VCaP (cell line): Measurements from ENCODE around the gene MTA2.
"Not testable (repeated sequence)": the region's sequence is repeated elsewhere in the genome, so short reads cannot be mapped to it uniquely, and the experiment has no call there.

ENCODE experiments used
- H3K27ac ChIP-seq: fragments of 450-650 bp; 2 replicates; pipeline ENCODE4 v1.5.1; 2017
- TF ChIP-seq, protein P1 (sequence below): fragments of 450-650 bp; conservative IDR thresholded peaks from 2 replicates; pipeline ENCODE4 v1.5.1; 2017; ENCODE audit warnings: mild to moderate bottlenecking, moderate library complexity

The MTA2 gene

DNA sequence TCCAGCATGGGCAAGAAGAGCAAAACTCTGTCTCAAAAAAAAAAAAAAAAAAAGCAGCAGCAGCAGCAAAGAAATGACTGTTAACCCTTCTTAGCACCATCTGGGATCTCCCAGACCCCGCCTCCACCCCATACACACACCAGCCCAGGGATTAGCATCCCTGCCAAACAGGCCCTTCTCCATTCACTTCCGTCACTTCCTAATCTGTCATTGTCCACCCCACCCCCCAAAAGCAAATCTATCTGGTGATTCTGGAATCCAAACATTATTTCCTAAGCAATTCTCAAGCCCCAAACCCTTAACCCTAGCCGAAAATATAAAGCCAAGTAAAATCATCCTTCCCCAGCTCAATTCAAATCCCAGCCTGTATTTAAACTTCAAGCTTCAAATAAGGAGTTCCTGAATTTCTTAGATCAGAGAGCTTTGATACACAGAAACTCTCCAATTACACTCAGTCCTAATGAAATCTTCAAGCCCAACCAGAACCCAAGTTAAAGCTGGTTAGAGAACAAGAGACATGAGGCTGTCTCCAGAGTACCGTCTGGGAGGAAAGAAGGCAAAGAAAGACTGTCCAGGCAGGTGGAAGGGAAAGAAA is 49.1 kb downstream of the MTA2 start:
- H3K27ac ChIP-seq = peak overlapping the region; percentile 46
- TF ChIP-seq, protein P1, sequence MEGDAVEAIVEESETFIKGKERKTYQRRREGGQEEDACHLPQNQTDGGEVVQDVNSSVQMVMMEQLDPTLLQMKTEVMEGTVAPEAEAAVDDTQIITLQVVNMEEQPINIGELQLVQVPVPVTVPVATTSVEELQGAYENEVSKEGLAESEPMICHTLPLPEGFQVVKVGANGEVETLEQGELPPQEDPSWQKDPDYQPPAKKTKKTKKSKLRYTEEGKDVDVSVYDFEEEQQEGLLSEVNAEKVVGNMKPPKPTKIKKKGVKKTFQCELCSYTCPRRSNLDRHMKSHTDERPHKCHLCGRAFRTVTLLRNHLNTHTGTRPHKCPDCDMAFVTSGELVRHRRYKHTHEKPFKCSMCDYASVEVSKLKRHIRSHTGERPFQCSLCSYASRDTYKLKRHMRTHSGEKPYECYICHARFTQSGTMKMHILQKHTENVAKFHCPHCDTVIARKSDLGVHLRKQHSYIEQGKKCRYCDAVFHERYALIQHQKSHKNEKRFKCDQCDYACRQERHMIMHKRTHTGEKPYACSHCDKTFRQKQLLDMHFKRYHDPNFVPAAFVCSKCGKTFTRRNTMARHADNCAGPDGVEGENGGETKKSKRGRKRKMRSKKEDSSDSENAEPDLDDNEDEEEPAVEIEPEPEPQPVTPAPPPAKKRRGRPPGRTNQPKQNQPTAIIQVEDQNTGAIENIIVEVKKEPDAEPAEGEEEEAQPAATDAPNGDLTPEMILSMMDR = no peak

DNA sequence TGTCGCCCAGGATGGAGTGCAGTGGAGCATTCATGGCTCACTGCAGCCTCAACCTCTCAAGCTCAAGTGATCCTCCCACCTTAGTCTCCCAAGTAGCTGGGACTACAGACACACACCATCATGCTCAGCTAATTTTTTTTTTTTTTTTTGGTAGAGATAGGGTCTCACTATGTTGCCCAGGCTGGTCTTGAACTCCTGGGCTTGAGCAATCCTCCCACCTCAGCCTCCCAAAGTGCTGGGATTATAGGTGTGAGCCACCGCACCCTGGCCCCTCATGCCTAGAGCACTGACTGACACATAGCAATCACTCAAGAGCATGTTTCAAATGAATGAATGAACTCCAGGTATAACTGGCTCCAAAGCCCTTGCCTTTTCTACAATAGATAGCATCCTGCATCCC is 51.2 kb downstream of the MTA2 start:
- H3K27ac ChIP-seq = not testable (repeated sequence)

DNA sequence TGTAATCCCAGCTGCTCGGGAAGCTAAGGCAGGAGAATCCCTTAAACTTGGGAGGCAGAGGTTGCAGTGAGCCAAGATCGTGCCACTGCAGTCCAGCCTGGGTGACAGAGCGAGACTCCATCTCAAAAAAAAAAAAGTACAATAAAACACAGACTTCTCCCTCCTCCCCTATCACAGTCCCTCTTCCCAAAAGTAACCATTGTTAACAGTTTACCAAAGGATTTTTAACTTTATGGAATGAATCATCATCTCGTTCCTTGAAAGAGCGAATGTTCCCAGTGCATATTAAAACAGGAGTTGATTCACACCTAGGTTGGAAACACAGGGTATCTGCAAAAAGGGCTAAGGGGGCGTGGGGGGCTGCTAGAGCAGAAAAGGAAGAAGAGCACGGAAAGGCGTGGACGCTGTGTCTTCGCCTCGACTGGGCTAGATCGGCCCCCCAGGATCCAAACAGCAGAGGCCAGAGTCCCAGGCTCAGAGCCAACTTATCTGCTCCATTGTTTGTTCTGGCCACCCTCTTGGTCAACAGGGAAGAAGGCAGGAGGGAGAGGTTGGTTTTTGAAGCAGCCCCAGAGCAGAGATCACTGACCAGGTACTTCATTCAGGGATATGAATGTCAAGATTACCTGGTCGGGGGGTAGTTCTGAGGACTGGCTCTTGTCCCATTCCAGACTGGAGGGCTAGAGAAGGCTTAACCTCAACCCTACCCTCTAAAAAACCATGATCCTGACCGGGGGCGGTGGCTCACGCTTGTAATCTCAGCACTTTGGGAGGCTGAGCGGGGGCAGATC is 52.9 kb downstream of the MTA2 start:
- H3K27ac ChIP-seq = peak overlapping the region; percentile 83
- TF ChIP-seq, protein P1 = no peak

DNA sequence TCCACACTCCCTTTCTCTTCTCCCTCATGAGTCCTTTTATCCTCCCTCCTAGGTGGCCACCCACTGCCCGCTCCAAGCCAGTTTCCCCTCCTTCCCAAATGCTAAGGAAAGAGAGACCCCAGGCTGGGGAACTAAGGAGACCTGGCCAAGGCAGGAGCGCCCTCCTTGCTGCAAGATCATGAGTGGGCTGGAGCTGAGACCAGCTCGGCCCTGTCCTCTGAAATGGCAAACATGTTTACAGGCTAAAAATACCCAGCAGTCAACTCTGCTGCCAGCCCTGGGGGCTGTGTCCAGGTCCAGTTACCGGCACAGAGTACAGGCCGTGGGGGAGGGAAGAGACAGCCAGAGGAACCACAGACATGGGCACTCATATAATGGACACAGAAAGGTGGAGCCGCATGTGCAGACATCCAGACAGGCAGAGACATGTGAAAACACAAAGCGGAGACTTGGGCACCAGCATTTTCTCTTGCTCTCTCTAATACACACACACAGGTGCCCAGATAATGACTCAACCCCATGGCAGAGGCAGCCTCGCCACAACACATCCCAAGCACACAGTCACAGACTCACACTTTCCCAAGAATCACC is 53.9 kb downstream of the MTA2 start:
- TF ChIP-seq, protein P1 = no peak
- peak overlapping the region; percentile 83 for H3K27ac ChIP-seq

DNA sequence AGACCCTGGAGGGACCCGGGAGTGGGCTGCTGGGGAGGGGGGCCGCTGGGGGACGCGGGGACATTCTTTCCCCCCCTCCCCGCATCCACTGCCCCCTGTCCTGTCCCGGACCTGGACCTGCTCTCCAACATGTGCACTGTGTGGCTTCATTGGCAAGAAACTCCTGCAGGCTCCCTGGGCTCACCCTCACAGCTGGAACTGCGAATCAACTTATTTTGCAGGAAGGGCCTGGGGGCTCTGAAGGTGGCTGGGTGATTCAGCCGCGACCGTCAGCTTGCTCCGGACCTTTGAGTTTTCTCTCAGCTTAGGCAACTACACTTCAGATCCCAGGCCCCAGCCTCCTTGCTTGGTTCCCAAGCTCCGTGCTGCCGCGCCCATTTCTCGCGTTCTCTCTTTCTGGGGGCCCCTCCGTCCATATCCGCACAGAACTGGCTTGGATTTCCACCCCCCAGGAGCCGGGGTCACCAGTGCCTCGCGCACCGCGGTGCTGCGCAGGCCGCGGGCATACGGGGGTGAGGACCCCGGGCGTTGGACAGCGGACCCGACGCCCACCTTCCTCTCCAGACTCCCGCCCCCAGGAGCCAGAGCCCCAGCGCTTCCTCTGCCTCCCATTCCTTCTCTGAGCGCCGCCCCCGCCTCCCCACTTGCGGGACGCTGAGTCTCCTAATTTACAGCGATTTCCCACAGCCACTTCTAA is 54.6 kb downstream of the MTA2 start:
- peak overlapping the region; percentile 83 for H3K27ac ChIP-seq
- TF ChIP-seq, protein P1 = no peak

DNA sequence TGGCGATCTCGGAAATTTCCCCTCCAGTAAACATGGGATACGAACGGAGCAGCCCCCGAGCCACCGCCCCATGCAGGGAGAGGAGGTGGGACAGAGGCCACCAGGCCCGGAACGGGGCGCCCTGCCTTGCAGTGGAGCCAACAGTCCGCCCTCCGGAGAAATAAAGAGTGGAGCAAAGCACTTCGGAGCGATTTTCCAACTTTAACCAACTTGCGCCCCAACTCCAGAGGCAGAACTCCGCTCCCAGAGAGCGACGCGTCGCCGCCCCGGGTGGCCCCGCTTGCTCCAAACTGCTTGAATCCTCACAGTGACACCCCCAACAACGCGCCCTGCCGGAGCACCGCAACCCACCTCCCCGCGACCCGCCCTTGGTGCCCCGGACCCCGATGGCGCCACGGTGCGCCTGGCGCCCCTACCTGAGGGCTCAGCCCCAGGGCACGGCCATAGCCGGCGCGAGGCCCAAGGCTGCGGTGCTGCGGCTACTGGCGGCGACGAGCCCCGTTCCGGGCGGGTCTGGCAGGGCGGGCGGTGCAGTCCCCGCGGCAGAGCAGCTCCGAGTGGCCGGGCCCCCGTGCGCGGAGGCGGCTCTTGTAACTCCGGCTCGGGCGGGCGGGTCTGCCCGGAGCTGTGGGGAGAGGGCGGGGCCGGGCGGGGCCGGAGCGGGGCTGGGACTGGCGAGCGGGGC is 55.3 kb downstream of the MTA2 start, which contains the start of gene AHNAK:
AHNAK (minus strand) TSS at position 563 of the 685 bp plus-strand sequence. CDS start 10,708 bp downstream, outside the sequence.
- TF ChIP-seq, protein P1 = no peak
- peak within 1 kb of the TSS; percentile 83 for H3K27ac ChIP-seq

DNA sequence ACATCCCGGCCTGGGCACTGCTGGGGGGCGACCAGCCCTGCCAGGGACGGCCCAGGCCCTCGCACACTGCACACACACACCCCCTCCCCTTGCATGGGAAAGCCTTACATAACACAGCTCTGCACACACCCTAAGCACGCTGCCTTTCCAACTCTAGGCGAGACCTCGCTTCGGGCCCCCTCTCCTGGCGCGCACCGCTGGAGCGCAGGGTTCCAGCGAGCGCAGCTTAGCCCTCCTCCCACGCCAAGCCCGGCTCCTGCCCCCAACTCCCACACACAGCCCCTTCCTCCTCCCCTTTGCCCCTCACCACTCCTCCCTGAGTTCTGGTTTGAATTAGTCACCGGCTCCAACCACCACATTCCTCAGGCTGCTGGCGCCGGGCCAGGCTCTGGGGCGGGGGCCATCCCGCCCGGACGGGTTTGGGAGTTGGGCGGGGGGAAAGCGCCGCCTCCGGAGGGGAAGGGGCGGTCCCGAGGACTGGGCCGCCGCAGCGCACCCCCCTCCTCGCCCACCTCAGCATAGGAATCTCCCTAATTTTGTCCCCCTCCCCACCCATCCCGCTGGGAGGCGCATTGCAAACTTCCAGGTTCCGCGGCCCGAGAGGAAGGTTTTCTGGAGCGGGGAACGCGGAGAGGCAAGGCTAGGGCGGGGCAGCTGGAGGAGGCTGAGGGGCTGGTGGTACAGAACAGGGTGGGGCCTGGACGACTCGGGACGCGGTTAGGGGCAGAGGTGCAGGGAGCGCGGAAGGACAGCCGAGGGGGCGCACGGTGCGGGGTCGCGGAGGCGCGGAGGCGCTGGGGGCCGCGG is 56.0 kb downstream of the MTA2 start:
- H3K27ac ChIP-seq = peak overlapping the region; percentile 83; the same call in 1 of the 2 replicates
- TF ChIP-seq, protein P1 = no peak
